HepG2 (cell line): Measurements from ENCODE around the gene CERS4. TPM values are rescaled to one million over a fixed set of nuclear protein-coding genes. Genes with fewer than 3 reads are reported as not detected.

Experiments
- ATF7-NPFF ChIP-seq: sonication (generic); formaldehyde crosslinking; IDR thresholded peaks from 2 replicates; pipeline ENCODE4 v1.8.1; 2023; ENCODE audit warnings: mild to moderate bottlenecking, low read depth, missing genetic modification reagents, moderate library complexity
- EP300 ChIP-seq, 3 experiments: sonication (generic) in 1 of 3; formaldehyde crosslinking in 1 of 3; IDR thresholded peaks; 2 replicates each; pipeline versions ENCODE4 v1.5.1 to v1.6.1; 2011 to 2020; ENCODE audit warnings: low read depth in 2 of 3, low read length in 2 of 3, borderline replicate concordance in 1 of 3, improper control_type of control experiment in 1 of 3, mild to moderate bottlenecking in 1 of 3, missing genetic modification reagents in 1 of 3, moderate library complexity in 1 of 3
- FOXK1 ChIP-seq: sonication (generic); formaldehyde crosslinking; IDR thresholded peaks from 2 replicates; pipeline ENCODE4 v1.4.0; 2020; ENCODE audit warnings: low read depth, missing genetic modification reagents, borderline replicate concordance
- GMEB1 ChIP-seq: sonication (generic); formaldehyde crosslinking; IDR thresholded peaks from 2 replicates; pipeline ENCODE4 v1.5.1; 2020; ENCODE audit warnings: missing genetic modification reagents, mild to moderate bottlenecking, borderline replicate concordance
- MXD3 ChIP-seq: IDR thresholded peaks from 2 replicates; pipeline ENCODE4 v1.6.1; 2016; ENCODE audit warnings: mild to moderate bottlenecking, missing biosample characterization, missing genetic modification reagents
- MYNN ChIP-seq: sonication (generic); formaldehyde crosslinking; IDR thresholded peaks from 2 replicates; pipeline ENCODE4 v1.4.0; 2020; ENCODE audit warnings: mild to moderate bottlenecking, low read depth, missing genetic modification reagents
- RCOR2 ChIP-seq: IDR thresholded peaks from 2 replicates; pipeline ENCODE4 v1.6.1; 2016; ENCODE audit warnings: missing biosample characterization, missing genetic modification reagents
- SATB2 ChIP-seq: sonication (generic); formaldehyde crosslinking; IDR thresholded peaks from 2 replicates; pipeline ENCODE4 v1.5.0; 2020; ENCODE audit warnings: missing genetic modification reagents
- SNAI1 ChIP-seq: sonication (generic); formaldehyde crosslinking; IDR thresholded peaks from 2 replicates; pipeline ENCODE4 v1.5.0; 2020; ENCODE audit warnings: mild to moderate bottlenecking, missing genetic modification reagents, borderline replicate concordance
- ZBTB7B ChIP-seq: sonication (generic); formaldehyde crosslinking; IDR thresholded peaks from 2 replicates; pipeline ENCODE4 v1.4.0; 2020; ENCODE audit warnings: missing genetic modification reagents
- ZIK1 ChIP-seq: sonication (generic); formaldehyde crosslinking; IDR thresholded peaks from 2 replicates; pipeline ENCODE4 v1.5.0; 2020; ENCODE audit warnings: mild to moderate bottlenecking, low read depth, missing genetic modification reagents, borderline replicate concordance
- ZSCAN30 ChIP-seq: sonication (generic); formaldehyde crosslinking; IDR thresholded peaks from 2 replicates; pipeline ENCODE4 v1.5.0; 2020; ENCODE audit warnings: mild to moderate bottlenecking, missing genetic modification reagents
- polyA plus RNA-seq, 8 experiments: library from polyadenylated mRNA; depleted of rRNA in 3 of 8; stranded (reverse) in 7 of 8; unstranded in 1 of 8; fragments of >200 nt; fragmentation: Illumina TruSeq in 4 of 8; extraction: Trizol in 4 of 8; gene quantifications; 2 replicates each; pipeline versions ENCODE4 v1.2.1 to v1.2.3, GENCODE V29; 2011 to 2016; ENCODE audit warnings: low read depth in 4 of 8, missing spikeins in 1 of 8, mixed read lengths in 1 of 8; ENCODE audit not compliant: insufficient read depth in 1 of 8
- total RNA-seq, 5 experiments: library from RNA; depleted of rRNA; stranded (reverse); fragments of >200 nt; fragmentation: Illumina TruSeq; extraction: Trizol; gene quantifications; 2 replicates each; pipeline ENCODE4 v1.2.3, GENCODE V29; 2016; ENCODE audit warnings: low read depth in 1 of 5
- TF ChIP-seq, protein P1 (sequence below): sonication (generic); formaldehyde crosslinking; IDR thresholded peaks from 2 replicates; pipeline ENCODE4 v1.8.0; 2022; ENCODE audit warnings: mild to moderate bottlenecking, missing genetic modification reagents; ENCODE audit not compliant: insufficient replicate concordance
- TF ChIP-seq, protein P2 (sequence below): sonication (generic); formaldehyde crosslinking; IDR thresholded peaks from 2 replicates; pipeline ENCODE4 v1.4.0; 2020; ENCODE audit warnings: missing genetic modification reagents, mild to moderate bottlenecking, borderline replicate concordance
- TF ChIP-seq, protein P3 (sequence below): sonication (generic); formaldehyde crosslinking; IDR thresholded peaks from 2 replicates; pipeline ENCODE4 v1.4.0; 2020; ENCODE audit warnings: low read depth, missing genetic modification reagents

Gene CERS4
- total and polyA plus RNA-seq, 2 of the 13 experiments (the other 11 are each of a cell fraction or from before 2014, with no cell fraction given), result 74.7 to 83.5 TPM

GRCh38 chr19:8240274-8241229 is 31.4 kb downstream of the CERS4 start (continued):
- no peak for TF ChIP-seq MYNN
- TF ChIP-seq GMEB1 (CRISPR knock-in tag), result peak; percentile 51; the same call in 1 of the 2 replicates
- TF ChIP-seq ATF7-NPFF (CRISPR knock-in tag), result no peak
- TF ChIP-seq, protein P1, sequence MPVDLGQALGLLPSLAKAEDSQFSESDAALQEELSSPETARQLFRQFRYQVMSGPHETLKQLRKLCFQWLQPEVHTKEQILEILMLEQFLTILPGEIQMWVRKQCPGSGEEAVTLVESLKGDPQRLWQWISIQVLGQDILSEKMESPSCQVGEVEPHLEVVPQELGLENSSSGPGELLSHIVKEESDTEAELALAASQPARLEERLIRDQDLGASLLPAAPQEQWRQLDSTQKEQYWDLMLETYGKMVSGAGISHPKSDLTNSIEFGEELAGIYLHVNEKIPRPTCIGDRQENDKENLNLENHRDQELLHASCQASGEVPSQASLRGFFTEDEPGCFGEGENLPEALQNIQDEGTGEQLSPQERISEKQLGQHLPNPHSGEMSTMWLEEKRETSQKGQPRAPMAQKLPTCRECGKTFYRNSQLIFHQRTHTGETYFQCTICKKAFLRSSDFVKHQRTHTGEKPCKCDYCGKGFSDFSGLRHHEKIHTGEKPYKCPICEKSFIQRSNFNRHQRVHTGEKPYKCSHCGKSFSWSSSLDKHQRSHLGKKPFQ (CRISPR knock-in tag), result no peak
- TF ChIP-seq FOXK1 (CRISPR knock-in tag), result no peak; the same call in 1 of the 2 replicates
- peak; percentile 88 for TF ChIP-seq ZBTB7B (CRISPR knock-in tag)
- TF ChIP-seq ZSCAN30 (CRISPR knock-in tag), result no peak
- no peak for TF ChIP-seq SATB2 (CRISPR knock-in tag)
- TF ChIP-seq, protein P2, sequence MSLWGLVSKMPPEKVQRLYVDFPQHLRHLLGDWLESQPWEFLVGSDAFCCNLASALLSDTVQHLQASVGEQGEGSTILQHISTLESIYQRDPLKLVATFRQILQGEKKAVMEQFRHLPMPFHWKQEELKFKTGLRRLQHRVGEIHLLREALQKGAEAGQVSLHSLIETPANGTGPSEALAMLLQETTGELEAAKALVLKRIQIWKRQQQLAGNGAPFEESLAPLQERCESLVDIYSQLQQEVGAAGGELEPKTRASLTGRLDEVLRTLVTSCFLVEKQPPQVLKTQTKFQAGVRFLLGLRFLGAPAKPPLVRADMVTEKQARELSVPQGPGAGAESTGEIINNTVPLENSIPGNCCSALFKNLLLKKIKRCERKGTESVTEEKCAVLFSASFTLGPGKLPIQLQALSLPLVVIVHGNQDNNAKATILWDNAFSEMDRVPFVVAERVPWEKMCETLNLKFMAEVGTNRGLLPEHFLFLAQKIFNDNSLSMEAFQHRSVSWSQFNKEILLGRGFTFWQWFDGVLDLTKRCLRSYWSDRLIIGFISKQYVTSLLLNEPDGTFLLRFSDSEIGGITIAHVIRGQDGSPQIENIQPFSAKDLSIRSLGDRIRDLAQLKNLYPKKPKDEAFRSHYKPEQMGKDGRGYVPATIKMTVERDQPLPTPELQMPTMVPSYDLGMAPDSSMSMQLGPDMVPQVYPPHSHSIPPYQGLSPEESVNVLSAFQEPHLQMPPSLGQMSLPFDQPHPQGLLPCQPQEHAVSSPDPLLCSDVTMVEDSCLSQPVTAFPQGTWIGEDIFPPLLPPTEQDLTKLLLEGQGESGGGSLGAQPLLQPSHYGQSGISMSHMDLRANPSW (CRISPR knock-in tag), result 0 out of 2 replicates have a peak, but pooled peaks have one; percentile 32
- 0 out of 2 replicates have a peak, but pooled peaks have one; percentile 14 for TF ChIP-seq MXD3 (CRISPR knock-in tag)
- peak; percentile 80; the same call in 1 of the 2 replicates for TF ChIP-seq ZIK1 (CRISPR knock-in tag)
- TF ChIP-seq EP300 (IDR thresholded peaks at IDR 0.05; ENCODE audit: low read depth in 2 of 2, low read length in 2 of 2), result peak in 1 of 2 experiments; percentile 70; a peak in 2 of 4 replicates
- peak; percentile 62; the same call in 1 of the 2 replicates for TF ChIP-seq EP300 (CRISPR knock-in tag; IDR thresholded peaks at IDR 0.05; ENCODE audit: borderline replicate concordance)
- TF ChIP-seq, protein P3, sequence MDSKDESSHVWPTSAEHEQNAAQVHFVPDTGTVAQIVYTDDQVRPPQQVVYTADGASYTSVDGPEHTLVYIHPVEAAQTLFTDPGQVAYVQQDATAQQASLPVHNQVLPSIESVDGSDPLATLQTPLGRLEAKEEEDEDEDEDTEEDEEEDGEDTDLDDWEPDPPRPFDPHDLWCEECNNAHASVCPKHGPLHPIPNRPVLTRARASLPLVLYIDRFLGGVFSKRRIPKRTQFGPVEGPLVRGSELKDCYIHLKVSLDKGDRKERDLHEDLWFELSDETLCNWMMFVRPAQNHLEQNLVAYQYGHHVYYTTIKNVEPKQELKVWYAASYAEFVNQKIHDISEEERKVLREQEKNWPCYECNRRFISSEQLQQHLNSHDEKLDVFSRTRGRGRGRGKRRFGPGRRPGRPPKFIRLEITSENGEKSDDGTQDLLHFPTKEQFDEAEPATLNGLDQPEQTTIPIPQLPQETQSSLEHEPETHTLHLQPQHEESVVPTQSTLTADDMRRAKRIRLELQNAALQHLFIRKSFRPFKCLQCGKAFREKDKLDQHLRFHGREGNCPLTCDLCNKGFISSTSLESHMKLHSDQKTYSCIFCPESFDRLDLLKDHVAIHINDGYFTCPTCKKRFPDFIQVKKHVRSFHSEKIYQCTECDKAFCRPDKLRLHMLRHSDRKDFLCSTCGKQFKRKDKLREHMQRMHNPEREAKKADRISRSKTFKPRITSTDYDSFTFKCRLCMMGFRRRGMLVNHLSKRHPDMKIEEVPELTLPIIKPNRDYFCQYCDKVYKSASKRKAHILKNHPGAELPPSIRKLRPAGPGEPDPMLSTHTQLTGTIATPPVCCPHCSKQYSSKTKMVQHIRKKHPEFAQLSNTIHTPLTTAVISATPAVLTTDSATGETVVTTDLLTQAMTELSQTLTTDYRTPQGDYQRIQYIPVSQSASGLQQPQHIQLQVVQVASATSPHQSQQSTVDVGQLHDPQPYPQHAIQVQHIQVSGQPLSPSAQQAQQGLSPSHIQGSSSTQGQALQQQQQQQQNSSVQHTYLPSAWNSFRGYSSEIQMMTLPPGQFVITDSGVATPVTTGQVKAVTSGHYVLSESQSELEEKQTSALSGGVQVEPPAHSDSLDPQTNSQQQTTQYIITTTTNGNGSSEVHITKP, result no peak
- no peak for TF ChIP-seq RCOR2 (CRISPR knock-in tag)
- no peak for TF ChIP-seq SNAI1 (CRISPR knock-in tag)
